HepG2 (cell line): Measurements from ENCODE around the gene PAPSS1. TPM values are rescaled to one million over a fixed set of nuclear protein-coding genes. Genes with fewer than 3 reads are reported as not detected.

Experiments used
- CENPT ChIP-seq: sonication (generic); formaldehyde crosslinking; IDR thresholded peaks from 2 replicates; pipeline ENCODE4 v1.8.0; 2022; ENCODE audit warnings: low read depth, mild to moderate bottlenecking, moderate library complexity, missing genetic modification reagents
- CERS6 ChIP-seq: sonication (generic); formaldehyde crosslinking; IDR thresholded peaks from 2 replicates; pipeline ENCODE4 v1.5.0; 2020; ENCODE audit warnings: missing genetic modification reagents
- FUBP1 ChIP-seq: sonication (generic); formaldehyde crosslinking; IDR thresholded peaks from 2 replicates; pipeline ENCODE4 v1.5.1; 2020; ENCODE audit warnings: missing genetic modification reagents, mild to moderate bottlenecking, borderline replicate concordance
- GPBP1L1 ChIP-seq: sonication (generic); formaldehyde crosslinking; IDR thresholded peaks from 2 replicates; pipeline ENCODE4 v1.5.0; 2020; ENCODE audit warnings: mild to moderate bottlenecking, missing genetic modification reagents
- GTF3A ChIP-seq: sonication (generic); formaldehyde crosslinking; conservative IDR thresholded peaks from 2 replicates; pipeline ENCODE4 v1.4.0; 2020; ENCODE audit warnings: mild to moderate bottlenecking, missing genetic modification reagents
- JUN ChIP-seq: sonication (generic); formaldehyde crosslinking; IDR thresholded peaks from 2 replicates; pipeline ENCODE4 v1.4.0; 2020; ENCODE audit warnings: mild to moderate bottlenecking, missing genetic modification reagents
- MZF1 ChIP-seq: sonication (generic); formaldehyde crosslinking; IDR thresholded peaks from 2 replicates; pipeline ENCODE4 v1.8.1; 2023; ENCODE audit warnings: mild to moderate bottlenecking, missing genetic modification reagents, borderline replicate concordance
- POLR2G ChIP-seq: fragments of 200-400 bp; formaldehyde crosslinking; IDR thresholded peaks from 2 replicates; pipeline ENCODE4 v1.6.1; 2018; ENCODE audit warnings: mild to moderate bottlenecking, low read depth, low read length, moderate library complexity
- PPARG ChIP-seq: conservative IDR thresholded peaks from 2 replicates; pipeline ENCODE4 v1.6.1; 2016; ENCODE audit warnings: missing biosample characterization, missing genetic modification reagents
- PRDM10 ChIP-seq: sonication (generic); formaldehyde crosslinking; IDR thresholded peaks from 2 replicates; pipeline ENCODE4 v1.4.0; 2020; ENCODE audit warnings: low read depth, missing genetic modification reagents
- SPEN ChIP-seq: sonication (generic); formaldehyde crosslinking; IDR thresholded peaks from 2 replicates; pipeline ENCODE4 v1.5.1; 2020; ENCODE audit warnings: low read depth, mild to moderate bottlenecking, missing genetic modification reagents
- YEATS2 ChIP-seq: sonication (generic); formaldehyde crosslinking; IDR thresholded peaks from 2 replicates; pipeline ENCODE4 v1.4.0; 2020; ENCODE audit warnings: missing genetic modification reagents, borderline replicate concordance
- ZMYM3 ChIP-seq: sonication (generic); formaldehyde crosslinking; IDR thresholded peaks from 2 replicates; pipeline ENCODE4 v1.5.1; 2020; ENCODE audit warnings: mild to moderate bottlenecking, missing genetic modification reagents
- ZNF101 ChIP-seq: sonication (generic); formaldehyde crosslinking; IDR thresholded peaks from 2 replicates; pipeline ENCODE4 v1.4.0; 2020; ENCODE audit warnings: mild to moderate bottlenecking, low read depth, missing genetic modification reagents, borderline replicate concordance
- ZNF180 ChIP-seq: sonication (generic); formaldehyde crosslinking; IDR thresholded peaks from 2 replicates; pipeline ENCODE4 v1.4.0; 2020; ENCODE audit warnings: low read depth, missing genetic modification reagents, borderline replicate concordance
- ZNF333 ChIP-seq: sonication (generic); formaldehyde crosslinking; IDR thresholded peaks from 2 replicates; pipeline ENCODE4 v1.4.0; 2020; ENCODE audit warnings: mild to moderate bottlenecking, missing genetic modification reagents, borderline replicate concordance
- ZNF644 ChIP-seq: IDR thresholded peaks from 2 replicates; pipeline ENCODE4 v1.6.1; 2016; ENCODE audit warnings: low read depth
- polyA plus RNA-seq, 8 experiments: library from polyadenylated mRNA; depleted of rRNA in 3 of 8; stranded (reverse) in 7 of 8; unstranded in 1 of 8; fragments of >200 nt; fragmentation: Illumina TruSeq in 4 of 8; extraction: Trizol in 4 of 8; gene quantifications; 2 replicates each; pipeline versions ENCODE4 v1.2.1 to v1.2.3, GENCODE V29; 2011 to 2016; ENCODE audit warnings: low read depth in 4 of 8, missing spikeins in 1 of 8, mixed read lengths in 1 of 8; ENCODE audit not compliant: insufficient read depth in 1 of 8
- total RNA-seq, 5 experiments: library from RNA; depleted of rRNA; stranded (reverse); fragments of >200 nt; fragmentation: Illumina TruSeq; extraction: Trizol; gene quantifications; 2 replicates each; pipeline ENCODE4 v1.2.3, GENCODE V29; 2016; ENCODE audit warnings: low read depth in 1 of 5

Gene PAPSS1
- total and polyA plus RNA-seq, 2 of the 13 experiments (the other 11 are each of a cell fraction or from before 2014, with no cell fraction given) = 105 to 126 TPM

- TF ChIP-seq FUBP1 (CRISPR knock-in tag) (no peak), MZF1 (CRISPR knock-in tag) (no peak), ZMYM3 (CRISPR knock-in tag) (no peak), ZNF101 (CRISPR knock-in tag) (no peak), ZNF644 (CRISPR knock-in tag) (no peak), ZNF180 (no peak), GPBP1L1 (no peak), SPEN (no peak), CENPT (CRISPR knock-in tag) (no peak), POLR2G (no peak), ZNF333 (CRISPR knock-in tag) (no peak), PRDM10 (CRISPR knock-in tag) (no peak), PPARG (no peak), GTF3A (CRISPR knock-in tag) (no peak), JUN (CRISPR knock-in tag) (no peak), YEATS2 (CRISPR knock-in tag) (no peak), CERS6 (CRISPR knock-in tag) (no peak)
These were observed 40.4 kb upstream of the PAPSS1 start (continued) for GRCh38 chr4:107760281-107760947.
